AG09309 (cell line): ENCODE results near the gene SMCR8.
A peak's percentile ranks its signal among the peaks of the same experiment; 100 is the strongest.

Experiments used
- DNase-seq: peaks from one replicate; pipeline ENCODE4 v3.0.0-alpha.2; 2010; ENCODE audit warnings: low read depth
- H3K4me3 ChIP-seq: 2 replicates; pipeline ENCODE4 v1.5.1; 2011; ENCODE audit warnings: mild to moderate bottlenecking, low read depth, low read length, moderate library complexity; ENCODE audit not compliant: control insufficient read depth
- CTCF ChIP-seq: IDR thresholded peaks from 2 replicates; pipeline ENCODE4 v1.5.1; 2011; ENCODE audit warnings: mild to moderate bottlenecking, low read depth, low read length, inconsistent platforms; ENCODE audit not compliant: insufficient read depth, control insufficient read depth; ENCODE audit errors: missing control alignments

The SMCR8 gene

GRCh38 chr17:18356624-18357023 is 41.5 kb downstream of the SMCR8 start:
- no peak overlapping the region for H3K4me3 ChIP-seq
- DNase-seq = peak; percentile 24
- TF ChIP-seq CTCF = no peak

GRCh38 chr17:18360518-18360917 is 45.4 kb downstream of the SMCR8 start:
- no peak for DNase-seq
- H3K4me3 ChIP-seq = no peak overlapping the region
- TF ChIP-seq CTCF = no peak

GRCh38 chr17:18361837-18362697 is 47.0 kb downstream of the SMCR8 start:
- TF ChIP-seq CTCF = no peak
- no peak overlapping the region for H3K4me3 ChIP-seq
- DNase-seq = no peak

GRCh38 chr17:18362698-18363100 is 47.6 kb downstream of the SMCR8 start:
- no peak for TF ChIP-seq CTCF
- no peak for DNase-seq
- peak overlapping the region; percentile 67 for H3K4me3 ChIP-seq

- H3K4me3 ChIP-seq = peak within 1 kb of the TSS; percentile 67
- TF ChIP-seq CTCF = no peak
- peak; percentile 20 for DNase-seq
Observed at GRCh38 chr17:18363101-18364049, 48.3 kb downstream of the SMCR8 start, which contains the start of gene SHMT1. TSS of gene SHMT1 (minus strand) at chr17:18363550. CDS start at chr17:18355981, 7,569 bp downstream.

- TF ChIP-seq CTCF = no peak
Observed at GRCh38 chr17:18364166-18364565, 49.1 kb downstream of the SMCR8 start.

More at GRCh38 chr17:18364166-18364565, 49.1 kb downstream of the SMCR8 start:
- no peak overlapping the region for H3K4me3 ChIP-seq
- no peak for DNase-seq
